ENCODE data around the gene CD33. TPM values are rescaled to one million over a fixed set of nuclear protein-coding genes. Genes with fewer than 3 reads are reported as not detected.
"Not testable (repeated sequence)": the region's sequence is repeated elsewhere in the genome, so short reads cannot be mapped to it uniquely, and the experiment has no call there.

CD33 gene
- total RNA-seq, result 1 to 10 TPM; 2.3 to 4.0 TPM

- CTCF ChIA-PET, result not testable (repeated sequence)
- Mint-ChIP-seq H3K4me1 (ENCODE audit: low read depth) (peaks cover 31% of the 10 kb centered on the region), H3K27ac (peak within 1 kb of the TSS; percentile 60)
Observed at GRCh38 chr19:51224898-51225393, at the start of gene CD33. Gene CD33 (plus strand): TSS chr19:51225080. CDS start chr19:51225119, 39 bp downstream.

GRCh38 chr19:51179256-51179655 lies 45.6 kb upstream of the CD33 start:
- H3K4me1 Mint-ChIP-seq (ENCODE audit: low read depth), result peaks cover 11% of the 10 kb centered on the region
- H3K4me3 Mint-ChIP-seq, result no peak overlapping the region
- peaks cover 23% of the 10 kb centered on the region for H3K27me3 Mint-ChIP-seq (ENCODE audit: low read depth)
- POLR2A ChIA-PET, result no interaction called here
- CTCF ChIA-PET, result interaction anchor here (1.1 kb wide), 1 partner anchor 11 kb away, joined by 4 read pairs; no protein-coding TSS in a partner anchor
- ATAC-seq (no peak), DNase-seq (no peak)
- H3K9me3 Mint-ChIP-seq (ENCODE audit: insufficient read depth), result no peaks in the 10 kb centered on the region
- H3K27ac Mint-ChIP-seq, result peak overlapping the region; percentile 37
- no peaks in the 10 kb centered on the region for H3K36me3 Mint-ChIP-seq (ENCODE audit: low read depth)

More at GRCh38 chr19:51224898-51225393, at the start of gene CD33:
- POLR2A ChIA-PET; H3K9me3 Mint-ChIP-seq (ENCODE audit: insufficient read depth); DNase-seq; H3K36me3 Mint-ChIP-seq (ENCODE audit: low read depth): not testable (repeated sequence)
- Mint-ChIP-seq H3K27me3 (ENCODE audit: low read depth) (peaks cover 63% of the 10 kb centered on the region), H3K4me3 (peak within 1 kb of the TSS; percentile 39)
- ATAC-seq, result peak; percentile 51

GRCh38 chr19:51181377-51181912 lies 43.4 kb upstream of the CD33 start:
- peaks cover 27% of the 10 kb centered on the region for H3K27me3 Mint-ChIP-seq (ENCODE audit: low read depth)
- ATAC-seq (no peak), DNase-seq (no peak)
- H3K27ac Mint-ChIP-seq, result no peak overlapping the region
- no peaks in the 10 kb centered on the region for H3K9me3 Mint-ChIP-seq (ENCODE audit: insufficient read depth)
- peaks cover 14% of the 10 kb centered on the region for H3K4me1 Mint-ChIP-seq (ENCODE audit: low read depth)
- ChIA-PET POLR2A (no interaction called here), CTCF (no interaction called here)
- H3K36me3 Mint-ChIP-seq (ENCODE audit: low read depth), result no peaks in the 10 kb centered on the region
- no peak overlapping the region for H3K4me3 Mint-ChIP-seq

- H3K4me1 Mint-ChIP-seq (ENCODE audit: low read depth), result peaks cover 14% of the 10 kb centered on the region
- H3K36me3 Mint-ChIP-seq (ENCODE audit: low read depth), result no peaks in the 10 kb centered on the region
- DNase-seq (no peak), ATAC-seq (peak; percentile 35)
- CTCF ChIA-PET, result no interaction called here
- H3K27me3 Mint-ChIP-seq (ENCODE audit: low read depth), result peaks cover 27% of the 10 kb centered on the region
- H3K4me3 Mint-ChIP-seq, result no peak overlapping the region
- H3K27ac Mint-ChIP-seq, result peak overlapping the region; percentile 71
- no peaks in the 10 kb centered on the region for H3K9me3 Mint-ChIP-seq (ENCODE audit: insufficient read depth)
- POLR2A ChIA-PET, result no interaction called here
Observed at GRCh38 chr19:51181913-51182419, 42.9 kb upstream of the CD33 start.

- no peaks in the 10 kb centered on the region for H3K36me3 Mint-ChIP-seq (ENCODE audit: low read depth)
- H3K27me3 Mint-ChIP-seq (ENCODE audit: low read depth), result peaks cover 15% of the 10 kb centered on the region
- H3K9me3 Mint-ChIP-seq (ENCODE audit: insufficient read depth), result no peaks in the 10 kb centered on the region
- CTCF ChIA-PET, result no interaction called here
- H3K27ac Mint-ChIP-seq, result peak overlapping the region; percentile 65
- ATAC-seq (no peak), DNase-seq (no peak)
- peaks cover 14% of the 10 kb centered on the region for H3K4me1 Mint-ChIP-seq (ENCODE audit: low read depth)
- H3K4me3 Mint-ChIP-seq, result no peak overlapping the region
- POLR2A ChIA-PET, result no interaction called here
Observed at GRCh38 chr19:51183629-51184028, 41.3 kb upstream of the CD33 start.

- POLR2A ChIA-PET, result no interaction called here
Observed at GRCh38 chr19:51185069-51185867, 39.6 kb upstream of the CD33 start.

GRCh38 chr19:51185868-51186215 lies 39.0 kb upstream of the CD33 start:
- Mint-ChIP-seq H3K36me3 (ENCODE audit: low read depth) (no peaks in the 10 kb centered on the region), H3K27me3 (ENCODE audit: low read depth) (peaks cover 10% of the 10 kb centered on the region), H3K27ac (no peak overlapping the region), H3K9me3 (ENCODE audit: insufficient read depth) (no peaks in the 10 kb centered on the region), H3K4me1 (ENCODE audit: low read depth) (peaks cover 14% of the 10 kb centered on the region), H3K4me3 (no peak overlapping the region)
- DNase-seq (no peak), ATAC-seq (no peak)
- ChIA-PET CTCF (no interaction called here), POLR2A (no interaction called here)

More at GRCh38 chr19:51185069-51185867, 39.6 kb upstream of the CD33 start:
- H3K9me3 Mint-ChIP-seq (ENCODE audit: insufficient read depth), result no peaks in the 10 kb centered on the region
- CTCF ChIA-PET, result no interaction called here
- H3K4me3 Mint-ChIP-seq, result no peak overlapping the region
- peaks cover 10% of the 10 kb centered on the region for H3K27me3 Mint-ChIP-seq (ENCODE audit: low read depth)
- DNase-seq, result no peak
- ATAC-seq, result no peak
- peaks cover 14% of the 10 kb centered on the region for H3K4me1 Mint-ChIP-seq (ENCODE audit: low read depth)
- no peak overlapping the region for H3K27ac Mint-ChIP-seq
- no peaks in the 10 kb centered on the region for H3K36me3 Mint-ChIP-seq (ENCODE audit: low read depth)

GRCh38 chr19:51186323-51186722 lies 38.6 kb upstream of the CD33 start:
- ChIA-PET POLR2A (no interaction called here), CTCF (no interaction called here)
- no peaks in the 10 kb centered on the region for H3K9me3 Mint-ChIP-seq (ENCODE audit: insufficient read depth)
- H3K27me3 Mint-ChIP-seq (ENCODE audit: low read depth), result peaks cover 10% of the 10 kb centered on the region
- ATAC-seq, result no peak
- no peak overlapping the region for H3K27ac Mint-ChIP-seq
- H3K36me3 Mint-ChIP-seq (ENCODE audit: low read depth), result no peaks in the 10 kb centered on the region
- H3K4me1 Mint-ChIP-seq (ENCODE audit: low read depth), result peaks cover 14% of the 10 kb centered on the region
- no peak overlapping the region for H3K4me3 Mint-ChIP-seq
- DNase-seq, result no peak

GRCh38 chr19:51187395-51188226 lies 37.3 kb upstream of the CD33 start:
- Mint-ChIP-seq H3K4me1 (ENCODE audit: low read depth) (peaks cover 12% of the 10 kb centered on the region), H3K9me3 (ENCODE audit: insufficient read depth) (no peaks in the 10 kb centered on the region), H3K27ac (no peak overlapping the region), H3K27me3 (ENCODE audit: low read depth) (peaks cover 10% of the 10 kb centered on the region), H3K36me3 (ENCODE audit: low read depth) (no peaks in the 10 kb centered on the region), H3K4me3 (no peak overlapping the region)
- DNase-seq (no peak), ATAC-seq (no peak)
- POLR2A ChIA-PET, result no interaction called here
- CTCF ChIA-PET, result interaction anchor here (1.1 kb wide), 1 partner anchor 72 kb away, joined by 3 read pairs; no protein-coding TSS in a partner anchor

GRCh38 chr19:51188227-51188559 lies 36.7 kb upstream of the CD33 start:
- DNase-seq (no peak), ATAC-seq (no peak)
- H3K27me3 Mint-ChIP-seq (ENCODE audit: low read depth), result peaks cover 10% of the 10 kb centered on the region
- H3K4me1 Mint-ChIP-seq (ENCODE audit: low read depth), result peaks cover 8% of the 10 kb centered on the region
- POLR2A ChIA-PET, result no interaction called here
- no peak overlapping the region for H3K27ac Mint-ChIP-seq
- no peaks in the 10 kb centered on the region for H3K9me3 Mint-ChIP-seq (ENCODE audit: insufficient read depth)
- no peaks in the 10 kb centered on the region for H3K36me3 Mint-ChIP-seq (ENCODE audit: low read depth)
- CTCF ChIA-PET, result interaction anchor here (1.1 kb wide), 1 partner anchor 72 kb away, joined by 3 read pairs; no protein-coding TSS in a partner anchor
- no peak overlapping the region for H3K4me3 Mint-ChIP-seq

- ATAC-seq (no peak), DNase-seq (no peak)
- Mint-ChIP-seq H3K27me3 (ENCODE audit: low read depth) (peaks cover 5% of the 10 kb centered on the region), H3K36me3 (ENCODE audit: low read depth) (no peaks in the 10 kb centered on the region), H3K9me3 (ENCODE audit: insufficient read depth) (no peaks in the 10 kb centered on the region), H3K4me1 (ENCODE audit: low read depth) (peaks cover 12% of the 10 kb centered on the region), H3K27ac (no peak overlapping the region), H3K4me3 (no peak overlapping the region)
- ChIA-PET CTCF (no interaction called here), POLR2A (no interaction called here)
Observed at GRCh38 chr19:51192689-51193088, 32.2 kb upstream of the CD33 start.

Measured in activated CD8-positive, alpha-beta T cell treated with anti-CD3 and anti-CD28 coated beads, Interleukin-2, amount 10 ng/mL, durations not matched to agents 7 days and 5 days (primary cell).